Suppressor macrophage treated with lipopolysaccharide for 4 hours (primary cell): Measurements from ENCODE around the gene ZNF493.

ENCODE experiments used
- DNase-seq: peaks from one replicate; pipeline ENCODE4 v3.0.0-alpha.2; 2020

The ZNF493 gene

DNA sequence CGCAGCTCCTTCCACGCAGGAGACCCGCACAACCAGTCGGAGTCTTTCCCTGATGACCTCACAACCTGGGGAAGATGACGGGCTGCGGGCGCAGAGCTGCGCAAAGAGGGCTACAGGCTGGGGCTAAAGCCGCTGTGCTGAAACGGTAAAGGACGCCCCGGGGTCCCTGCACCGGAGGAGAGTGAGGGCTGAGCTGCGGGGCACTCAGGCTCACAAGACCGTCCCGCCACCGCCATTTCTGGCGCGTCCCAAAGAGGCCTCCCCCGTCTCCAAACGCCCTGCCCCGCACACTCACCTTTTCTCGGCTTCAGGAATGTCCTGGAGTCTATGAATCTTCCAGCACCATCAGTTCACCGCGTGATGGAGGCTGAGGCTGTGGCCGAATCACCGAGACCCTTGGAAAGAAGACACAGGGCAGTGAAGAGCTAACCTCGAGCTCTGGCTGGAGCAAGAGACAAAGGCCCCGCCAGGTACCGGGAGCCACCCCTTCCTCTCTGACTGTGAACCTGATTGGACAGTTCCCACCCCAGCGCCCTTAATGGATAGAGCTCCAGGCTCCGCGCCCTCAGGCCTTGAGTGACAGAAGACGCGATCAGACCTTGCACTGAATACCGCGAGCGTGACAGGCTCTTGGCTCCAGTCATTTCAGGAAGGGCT is 66.6 kb downstream of the ZNF493 start:
- DNase-seq = peak; percentile 2

DNA sequence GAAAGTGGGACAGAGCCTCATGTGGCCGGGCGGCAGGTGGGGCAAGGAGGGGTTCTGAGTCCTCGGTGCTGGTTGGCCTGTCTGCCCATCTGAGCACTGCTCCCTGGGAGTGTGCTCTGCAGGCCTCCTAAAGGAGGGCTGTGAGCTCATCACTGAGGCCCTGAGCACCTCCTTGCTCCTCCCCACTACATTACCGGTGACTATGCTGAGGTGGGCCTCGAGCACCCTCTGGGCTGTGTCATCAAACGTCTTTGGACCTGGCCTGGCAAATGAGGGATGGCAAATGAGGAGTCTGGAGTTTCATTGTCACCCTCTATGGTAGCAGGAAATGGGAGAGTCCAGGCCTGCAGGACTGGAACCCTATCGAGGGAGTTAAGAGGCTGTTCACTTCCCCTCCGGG is 69.7 kb downstream of the ZNF493 start:
- DNase-seq = no peak

GRCh38 chr19:21468791-21469190 is 71.9 kb downstream of the ZNF493 start:
- DNase-seq = no peak

- DNase-seq = no peak
Measured at GRCh38 chr19:21472507-21472906, 75.6 kb downstream of the ZNF493 start.

DNA sequence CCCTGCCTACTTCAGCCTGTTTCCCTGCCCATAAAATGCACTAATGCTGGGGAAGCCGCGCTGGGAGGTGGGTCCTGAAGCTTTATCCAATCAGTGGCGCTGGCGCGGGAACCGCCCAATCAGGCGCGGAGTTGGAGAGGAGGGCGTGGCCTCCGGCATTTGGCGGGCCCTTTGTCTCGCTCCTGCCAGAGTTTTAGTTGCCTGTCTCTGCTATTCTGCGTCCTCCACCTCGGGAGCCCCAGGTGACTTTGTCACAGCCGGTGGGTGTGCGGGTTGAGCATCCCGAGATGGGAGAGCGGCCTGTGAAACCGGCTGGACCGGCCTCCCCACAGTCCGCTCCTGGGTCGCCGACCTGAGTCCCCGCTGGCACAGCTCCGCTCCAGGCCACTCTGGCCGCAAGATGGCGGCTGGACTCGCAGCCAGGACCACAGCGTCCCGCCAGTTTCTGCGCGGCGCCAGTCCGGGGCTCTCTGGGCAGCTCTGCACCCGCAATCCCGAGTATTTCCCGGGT is 77.8 kb downstream of the ZNF493 start:
- DNase-seq = peak; percentile 74
